Cardiac fibroblast (primary cell): Measurements from ENCODE around the gene OR8U1.
"Not testable (repeated sequence)": the region's sequence is repeated elsewhere in the genome, so short reads cannot be mapped to it uniquely, and the experiment has no call there.

Experiments used
- DNase-seq, 2 donors: peaks; one replicate each; pipeline versions ENCODE4 v3.0.0 to v3.0.0-alpha.2; 2010; ENCODE audit warnings: low read depth in 2 of 2
- H3K4me3 ChIP-seq, 2 donors: replicated peaks in 1 of 2; 1 replicate in 1 of 2; 2 replicates in 1 of 2; pipeline ENCODE4 v1.5.1; 2011; ENCODE audit warnings: low read depth in 2 of 2, low read length in 2 of 2, mild to moderate bottlenecking in 2 of 2, moderate library complexity in 1 of 2
- CTCF ChIP-seq: IDR thresholded peaks from one replicate; pipeline ENCODE4 v1.5.1; 2011; ENCODE audit warnings: low read depth, mild to moderate bottlenecking, low read length, inconsistent platforms

Gene OR8U1

DNA sequence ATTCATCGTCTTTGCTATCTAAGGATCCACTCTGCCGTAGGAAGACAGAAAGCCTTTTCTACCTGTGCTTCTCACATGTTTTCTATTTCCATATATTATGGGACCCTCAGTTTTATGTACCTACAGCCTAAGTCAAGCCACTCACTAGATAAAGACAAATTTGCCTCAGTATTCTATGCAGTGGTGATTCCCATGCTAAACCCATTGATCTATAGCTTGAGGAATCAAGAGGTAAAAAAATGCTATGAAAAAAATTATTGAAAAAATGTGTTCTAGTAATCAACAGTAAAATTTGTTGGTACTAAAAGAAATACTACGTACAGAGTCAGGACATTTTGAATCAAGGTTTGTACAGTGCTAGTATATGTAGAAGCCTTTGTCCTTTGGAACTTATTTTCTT, 19.0 kb downstream of the OR8U1 start:
- TF ChIP-seq CTCF = no peak
- DNase-seq = no peak

GRCh38 chr11:56396047-56396446, 20.6 kb downstream of the OR8U1 start:
- no peak overlapping the region for H3K4me3 ChIP-seq
- DNase-seq = no peak
- TF ChIP-seq CTCF = no peak

More for the DNA sequence above, 19.0 kb downstream of the OR8U1 start:
- no peak overlapping the region for H3K4me3 ChIP-seq

DNA sequence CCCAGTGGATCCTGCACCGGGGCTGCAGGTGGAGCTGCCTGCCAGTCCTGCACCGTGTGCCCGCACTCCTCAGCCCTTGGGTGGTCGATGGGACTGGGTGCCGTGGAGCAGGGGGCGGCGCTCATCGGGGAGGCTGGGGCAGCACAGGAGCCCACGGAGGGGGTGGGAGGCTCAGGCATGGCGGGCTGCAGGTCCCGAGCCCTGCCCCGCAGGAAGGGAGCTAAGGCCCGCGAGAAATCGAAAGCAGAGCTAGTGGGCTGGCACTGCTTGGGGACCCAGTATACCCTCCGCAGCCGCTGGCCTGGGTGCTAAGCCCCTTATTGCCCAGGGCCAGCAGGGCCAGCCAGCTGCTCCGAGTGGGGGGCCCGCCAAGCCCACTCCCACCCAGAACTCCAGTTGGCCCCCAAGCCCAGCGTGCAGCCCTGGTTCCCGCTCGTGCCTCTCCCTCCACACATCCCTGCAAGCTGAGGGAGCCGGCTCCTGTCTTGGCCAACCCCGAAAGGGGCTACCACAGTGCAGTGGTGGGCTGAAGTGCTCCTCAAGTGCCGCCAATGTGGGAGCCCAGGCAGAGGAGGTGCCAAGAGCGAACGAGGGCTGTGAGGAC, 26.5 kb downstream of the OR8U1 start:
- DNase-seq, H3K4me3 ChIP-seq: not testable (repeated sequence)

DNA sequence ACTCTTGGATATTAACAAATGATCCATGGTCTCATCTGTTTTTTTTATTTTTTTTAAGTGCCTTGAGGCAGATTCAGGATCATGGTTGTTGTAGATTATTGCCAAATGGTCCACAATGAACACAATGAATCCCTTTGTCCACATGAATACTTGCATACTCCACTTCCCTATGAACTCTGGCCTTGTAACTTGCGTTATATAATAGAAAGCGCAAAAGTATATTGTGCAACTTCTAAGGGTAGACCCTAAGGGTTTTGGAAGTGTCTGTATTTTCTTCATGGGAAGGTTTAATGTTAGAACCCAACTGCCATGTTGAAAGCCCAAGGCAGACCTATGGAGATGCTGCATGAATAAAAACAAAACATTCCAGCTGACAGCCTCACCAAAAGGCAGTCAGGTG, 29.0 kb downstream of the OR8U1 start:
- no peak overlapping the region for H3K4me3 ChIP-seq
- no peak for DNase-seq

GRCh38 chr11:56410801-56411200, 35.4 kb downstream of the OR8U1 start:
- no peak overlapping the region for H3K4me3 ChIP-seq
- no peak for TF ChIP-seq CTCF
- DNase-seq = no peak

More for the DNA sequence above, 29.0 kb downstream of the OR8U1 start:
- TF ChIP-seq CTCF = no peak

DNA sequence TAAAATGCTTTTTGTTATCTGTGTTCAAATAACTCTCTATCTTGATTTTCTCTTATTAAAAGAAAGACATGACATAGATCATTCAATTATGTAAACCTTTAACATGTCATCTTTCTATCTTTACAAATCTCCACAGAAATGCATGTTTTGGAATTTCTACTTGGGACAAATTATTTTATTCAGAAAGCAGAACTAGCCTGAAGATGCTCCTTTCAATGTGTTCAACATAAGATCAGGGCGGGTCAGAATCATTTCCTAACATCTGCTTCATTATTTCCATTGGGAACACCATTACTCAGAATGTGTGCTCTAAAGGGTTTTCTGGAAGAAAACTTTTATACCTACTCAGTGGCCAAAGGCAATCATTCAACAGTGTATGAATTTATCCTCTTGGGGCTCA, 37.0 kb downstream of the OR8U1 start, which contains the start of gene OR5AL1:
Gene OR5AL1 (plus strand): TSS at position 301 of the 400 bp plus-strand sequence.
- no peak for DNase-seq
- TF ChIP-seq CTCF = no peak
- H3K4me3 ChIP-seq = no peak within 1 kb of the TSS
